ENCODE measurements around the gene FGD5.

Gene FGD5

DNA sequence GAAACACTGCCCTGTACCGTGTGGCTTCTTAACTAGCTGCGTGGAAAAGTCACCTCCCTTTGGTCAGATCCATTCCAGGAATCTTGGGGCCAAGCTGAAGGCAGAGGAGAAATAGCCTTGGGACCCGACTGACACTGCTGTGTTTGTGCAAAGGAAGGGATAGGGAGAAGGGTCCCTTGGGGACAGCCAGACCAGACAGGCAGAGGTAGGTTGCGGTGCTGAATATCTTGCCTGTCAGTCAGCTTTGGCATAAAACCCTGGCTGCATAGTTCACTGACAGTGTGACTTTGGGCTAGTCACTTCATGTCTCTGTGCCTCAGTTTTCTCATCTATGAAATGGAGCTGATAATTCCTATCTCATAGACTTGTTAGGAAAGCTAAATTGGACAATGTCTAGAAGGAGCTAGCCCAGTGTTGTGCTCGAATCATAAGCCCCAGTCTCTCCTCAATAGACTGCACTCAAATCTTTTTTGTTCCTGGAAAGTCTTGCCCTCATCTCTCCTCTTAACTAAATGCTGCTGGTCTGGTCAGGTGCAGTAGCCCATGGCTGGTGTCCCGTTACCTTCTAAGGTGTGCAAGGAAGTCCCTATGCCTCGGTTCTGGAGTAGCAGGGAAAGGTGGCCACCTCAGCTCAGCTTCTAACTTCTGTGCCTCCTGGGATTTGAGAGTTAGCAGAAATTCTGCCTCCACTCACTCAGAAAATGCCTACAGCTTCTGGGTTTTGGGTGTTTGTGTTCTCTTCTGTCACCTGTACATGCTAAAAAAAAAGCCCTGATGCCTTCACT, 25.8 kb downstream of the FGD5 start:
- Histone ChIP-seq H3K9ac (ENCODE audit: low read depth, low read length) (no peak overlapping the region), H3K36me3 (ENCODE audit: insufficient read depth, low read length) (no peaks in the 10 kb centered on the region), H2AFZ (ENCODE audit: low read depth, low read length) (no peak overlapping the region), H3K4me3 (ENCODE audit: low read depth in 1 of 2, low read length in 2 of 2) (no peak overlapping the region), H3K79me2 (ENCODE audit: insufficient read depth, low read length) (no peaks in the 10 kb centered on the region), H3K9me3 (ENCODE audit: insufficient read depth, low read length, severe bottlenecking) (no peaks in the 10 kb centered on the region), H3K4me1 (ENCODE audit: insufficient read depth, low read length) (peaks cover 20% of the 10 kb centered on the region), H3K27me3 (ENCODE audit: insufficient read depth, low read length, poor library complexity) (peaks cover 3% of the 10 kb centered on the region), H3K27ac (ENCODE audit: low read length) (no peak overlapping the region), H4K20me1 (ENCODE audit: insufficient read depth, low read length) (no peaks in the 10 kb centered on the region), H3K4me2 (ENCODE audit: insufficient read depth, low read length) (no peak overlapping the region)
- DNase-seq, result no peak
- no peak for TF ChIP-seq EZH2 (IDR thresholded peaks at IDR 0.05; ENCODE audit: borderline replicate concordance, low read depth, low read length, severe bottlenecking)
- TF ChIP-seq, protein P1, sequence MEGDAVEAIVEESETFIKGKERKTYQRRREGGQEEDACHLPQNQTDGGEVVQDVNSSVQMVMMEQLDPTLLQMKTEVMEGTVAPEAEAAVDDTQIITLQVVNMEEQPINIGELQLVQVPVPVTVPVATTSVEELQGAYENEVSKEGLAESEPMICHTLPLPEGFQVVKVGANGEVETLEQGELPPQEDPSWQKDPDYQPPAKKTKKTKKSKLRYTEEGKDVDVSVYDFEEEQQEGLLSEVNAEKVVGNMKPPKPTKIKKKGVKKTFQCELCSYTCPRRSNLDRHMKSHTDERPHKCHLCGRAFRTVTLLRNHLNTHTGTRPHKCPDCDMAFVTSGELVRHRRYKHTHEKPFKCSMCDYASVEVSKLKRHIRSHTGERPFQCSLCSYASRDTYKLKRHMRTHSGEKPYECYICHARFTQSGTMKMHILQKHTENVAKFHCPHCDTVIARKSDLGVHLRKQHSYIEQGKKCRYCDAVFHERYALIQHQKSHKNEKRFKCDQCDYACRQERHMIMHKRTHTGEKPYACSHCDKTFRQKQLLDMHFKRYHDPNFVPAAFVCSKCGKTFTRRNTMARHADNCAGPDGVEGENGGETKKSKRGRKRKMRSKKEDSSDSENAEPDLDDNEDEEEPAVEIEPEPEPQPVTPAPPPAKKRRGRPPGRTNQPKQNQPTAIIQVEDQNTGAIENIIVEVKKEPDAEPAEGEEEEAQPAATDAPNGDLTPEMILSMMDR (IDR thresholded peaks at IDR 0.05; ENCODE audit: borderline replicate concordance, extremely low read depth, low read length, poor library complexity, severe bottlenecking), result no peak
- ATAC-seq (ENCODE audit: insufficient read depth, low read depth), result no peak

DNA sequence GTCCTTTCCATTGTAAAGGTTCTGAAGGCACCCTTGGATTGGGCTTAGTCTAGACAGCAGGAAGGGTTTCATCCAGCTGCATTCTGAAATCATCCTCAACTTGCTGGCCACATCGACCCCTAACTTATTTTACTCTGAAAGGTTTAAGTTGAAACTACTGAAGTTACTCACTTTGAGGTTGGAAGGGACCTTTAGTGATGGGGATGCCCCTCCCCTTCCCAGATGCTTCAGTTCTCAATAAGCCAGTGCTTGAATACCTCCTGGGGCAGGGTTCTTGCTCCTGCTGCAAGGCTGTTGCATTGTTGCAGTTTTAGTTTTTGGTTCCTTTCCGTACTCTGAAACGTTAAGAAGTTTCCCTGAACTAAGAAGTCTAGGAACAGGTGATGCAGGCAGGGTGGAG, 26.4 kb downstream of the FGD5 start:
- no peak for TF ChIP-seq EZH2 (IDR thresholded peaks at IDR 0.05; ENCODE audit: borderline replicate concordance, low read depth, low read length, severe bottlenecking)
- TF ChIP-seq, protein P1 (IDR thresholded peaks at IDR 0.05; ENCODE audit: borderline replicate concordance, extremely low read depth, low read length, poor library complexity, severe bottlenecking), result no peak
- no peak for DNase-seq
- Histone ChIP-seq H3K27me3 (ENCODE audit: insufficient read depth, low read length, poor library complexity) (peaks cover 3% of the 10 kb centered on the region), H3K36me3 (ENCODE audit: insufficient read depth, low read length) (no peaks in the 10 kb centered on the region), H3K9me3 (ENCODE audit: insufficient read depth, low read length, severe bottlenecking) (no peaks in the 10 kb centered on the region), H3K79me2 (ENCODE audit: insufficient read depth, low read length) (no peaks in the 10 kb centered on the region), H3K27ac (ENCODE audit: low read length) (no peak overlapping the region), H3K4me1 (ENCODE audit: insufficient read depth, low read length) (peaks cover 26% of the 10 kb centered on the region), H3K9ac (ENCODE audit: low read depth, low read length) (no peak overlapping the region), H3K4me3 (ENCODE audit: low read depth in 1 of 2, low read length in 2 of 2) (no peak overlapping the region), H2AFZ (ENCODE audit: low read depth, low read length) (no peak overlapping the region), H3K4me2 (ENCODE audit: insufficient read depth, low read length) (no peak overlapping the region), H4K20me1 (ENCODE audit: insufficient read depth, low read length) (no peaks in the 10 kb centered on the region)
- ATAC-seq (ENCODE audit: insufficient read depth, low read depth), result no peak

DNA sequence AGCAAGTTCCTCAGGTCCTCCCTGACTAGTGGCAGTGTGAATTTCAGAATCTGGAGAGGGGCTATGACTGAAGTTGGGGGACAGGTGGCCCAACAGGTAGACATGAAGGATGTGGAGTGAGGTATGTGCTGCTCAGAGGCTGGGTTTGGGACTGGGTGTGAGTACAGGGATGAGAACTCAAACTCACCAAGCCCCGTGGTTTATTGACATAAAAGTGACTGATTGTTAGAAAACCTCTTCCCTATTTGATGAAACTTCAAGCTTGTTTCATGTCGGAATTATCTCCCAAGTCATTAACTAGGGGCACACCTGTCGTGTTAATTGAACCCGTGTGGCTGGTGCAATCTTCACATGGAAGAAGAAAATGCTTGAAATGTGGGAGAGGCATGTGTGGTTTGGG, 27.1 kb downstream of the FGD5 start:
- Histone ChIP-seq H3K4me1 (ENCODE audit: insufficient read depth, low read length) (peaks cover 27% of the 10 kb centered on the region), H3K79me2 (ENCODE audit: insufficient read depth, low read length) (no peaks in the 10 kb centered on the region), H3K27ac (ENCODE audit: low read length) (no peak overlapping the region), H3K9me3 (ENCODE audit: insufficient read depth, low read length, severe bottlenecking) (no peaks in the 10 kb centered on the region), H3K36me3 (ENCODE audit: insufficient read depth, low read length) (no peaks in the 10 kb centered on the region), H3K4me3 (ENCODE audit: low read depth in 1 of 2, low read length in 2 of 2) (no peak overlapping the region), H4K20me1 (ENCODE audit: insufficient read depth, low read length) (no peaks in the 10 kb centered on the region), H3K9ac (ENCODE audit: low read depth, low read length) (no peak overlapping the region), H2AFZ (ENCODE audit: low read depth, low read length) (no peak overlapping the region), H3K27me3 (ENCODE audit: insufficient read depth, low read length, poor library complexity) (peaks cover 3% of the 10 kb centered on the region), H3K4me2 (ENCODE audit: insufficient read depth, low read length) (no peak overlapping the region)
- DNase-seq, result no peak
- TF ChIP-seq, protein P1 (IDR thresholded peaks at IDR 0.05; ENCODE audit: borderline replicate concordance, extremely low read depth, low read length, poor library complexity, severe bottlenecking), result no peak
- no peak for TF ChIP-seq EZH2 (IDR thresholded peaks at IDR 0.05; ENCODE audit: borderline replicate concordance, low read depth, low read length, severe bottlenecking)
- ATAC-seq (ENCODE audit: insufficient read depth, low read depth), result no peak

Data from DND-41 (cell line).